Left ventricle myocardium inferior (tissue), 1 donor: Measurements from ENCODE around the gene CHCHD6. TPM values are rescaled to one million over a fixed set of nuclear protein-coding genes. Genes with fewer than 3 reads are reported as not detected.

Experiments
- DNase-seq: peaks from one replicate; pipeline ENCODE4 v3.0.0-alpha.2; 2020
- H3K27ac ChIP-seq: fragments of 200-600 bp; replicated peaks from 2 replicates; pipeline ENCODE4 v1.8.0; 2021
- H3K27me3 ChIP-seq: fragments of 200-600 bp; 2 replicates; pipeline ENCODE4 v1.8.0; 2021; ENCODE audit warnings: low read depth
- H3K36me3 ChIP-seq: fragments of 200-600 bp; 2 replicates; pipeline ENCODE4 v1.8.0; 2021
- H3K4me1 ChIP-seq: fragments of 200-600 bp; 2 replicates; pipeline ENCODE4 v1.8.0; 2021
- H3K4me3 ChIP-seq: fragments of 200-600 bp; 2 replicates; pipeline ENCODE4 v1.8.0; 2021; ENCODE audit warnings: mild to moderate bottlenecking, moderate library complexity
- H3K9me3 ChIP-seq: fragments of 200-600 bp; replicated peaks from 2 replicates; pipeline ENCODE4 v1.8.0; 2021
- intact Hi-C: fragments of 100-400 bp; cut with micrococcal nuclease; formaldehyde crosslinking; loops from one replicate; pipeline ENCODE4 v1.11.0; 2022
- total RNA-seq: library from RNA; stranded (reverse); fragmentation: NEBNext Ultra II Directional; extraction: Animal tissue kit (Norgen Biotek cat#: 25700); gene quantifications from one replicate; pipeline ENCODE4 v1.2.1, GENCODE V29; 2021
- TF ChIP-seq, protein P1 (sequence below): fragments of 200-600 bp; IDR thresholded peaks from 2 replicates; pipeline ENCODE4 v1.8.0; 2021; ENCODE audit warnings: antibody characterized with exemption, mild to moderate bottlenecking, borderline replicate concordance
- donor health status: DM: no; HTN: yes; CAD: no; lungs with severe emphysema.

CHCHD6 gene
- total RNA-seq, 1 donor from 2014 or later = 10.1 TPM

DNA sequence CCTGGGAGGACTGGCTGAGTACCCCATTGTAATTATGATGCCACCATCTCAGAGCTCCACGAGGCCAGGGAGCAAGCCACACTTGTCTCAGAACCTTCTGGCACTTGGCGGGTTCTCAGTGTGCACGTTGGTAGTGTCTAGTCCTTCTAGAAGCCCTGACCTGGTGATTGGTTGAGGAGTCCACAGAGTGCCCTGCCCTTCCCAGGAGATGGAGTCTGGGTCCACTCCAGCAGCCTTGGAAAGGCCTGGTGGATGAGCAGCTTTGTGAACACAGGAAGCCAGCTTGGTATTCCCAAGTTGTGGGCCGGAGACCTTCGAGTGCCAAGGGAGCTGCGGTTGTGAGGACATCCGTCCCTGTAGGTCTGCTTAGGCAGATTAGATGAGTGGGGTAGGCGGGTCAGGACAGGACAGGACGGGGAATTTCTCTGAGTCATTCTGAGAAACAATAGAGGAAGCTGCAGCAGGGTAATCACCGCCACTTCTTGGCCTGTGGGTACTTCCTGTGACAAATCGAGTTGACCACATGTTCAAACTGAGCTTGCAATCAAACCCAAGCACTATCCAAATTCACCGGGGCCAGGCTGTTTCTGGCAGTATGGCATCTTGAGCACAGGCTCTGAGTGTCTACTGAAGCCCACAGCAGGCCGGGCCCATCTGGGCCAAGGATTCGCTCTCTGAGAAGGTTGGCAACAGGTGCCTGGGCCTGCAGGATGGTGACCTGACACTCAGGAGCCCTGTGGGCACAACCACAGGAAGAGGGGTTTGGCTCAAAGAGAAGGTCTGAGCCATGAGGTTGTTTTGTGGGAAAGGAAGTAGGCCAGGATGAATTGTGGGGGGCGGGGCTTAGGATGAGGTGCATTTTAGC is 207.4 kb downstream of the CHCHD6 start:
- TF ChIP-seq, protein P1, sequence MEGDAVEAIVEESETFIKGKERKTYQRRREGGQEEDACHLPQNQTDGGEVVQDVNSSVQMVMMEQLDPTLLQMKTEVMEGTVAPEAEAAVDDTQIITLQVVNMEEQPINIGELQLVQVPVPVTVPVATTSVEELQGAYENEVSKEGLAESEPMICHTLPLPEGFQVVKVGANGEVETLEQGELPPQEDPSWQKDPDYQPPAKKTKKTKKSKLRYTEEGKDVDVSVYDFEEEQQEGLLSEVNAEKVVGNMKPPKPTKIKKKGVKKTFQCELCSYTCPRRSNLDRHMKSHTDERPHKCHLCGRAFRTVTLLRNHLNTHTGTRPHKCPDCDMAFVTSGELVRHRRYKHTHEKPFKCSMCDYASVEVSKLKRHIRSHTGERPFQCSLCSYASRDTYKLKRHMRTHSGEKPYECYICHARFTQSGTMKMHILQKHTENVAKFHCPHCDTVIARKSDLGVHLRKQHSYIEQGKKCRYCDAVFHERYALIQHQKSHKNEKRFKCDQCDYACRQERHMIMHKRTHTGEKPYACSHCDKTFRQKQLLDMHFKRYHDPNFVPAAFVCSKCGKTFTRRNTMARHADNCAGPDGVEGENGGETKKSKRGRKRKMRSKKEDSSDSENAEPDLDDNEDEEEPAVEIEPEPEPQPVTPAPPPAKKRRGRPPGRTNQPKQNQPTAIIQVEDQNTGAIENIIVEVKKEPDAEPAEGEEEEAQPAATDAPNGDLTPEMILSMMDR = no peak

DNA sequence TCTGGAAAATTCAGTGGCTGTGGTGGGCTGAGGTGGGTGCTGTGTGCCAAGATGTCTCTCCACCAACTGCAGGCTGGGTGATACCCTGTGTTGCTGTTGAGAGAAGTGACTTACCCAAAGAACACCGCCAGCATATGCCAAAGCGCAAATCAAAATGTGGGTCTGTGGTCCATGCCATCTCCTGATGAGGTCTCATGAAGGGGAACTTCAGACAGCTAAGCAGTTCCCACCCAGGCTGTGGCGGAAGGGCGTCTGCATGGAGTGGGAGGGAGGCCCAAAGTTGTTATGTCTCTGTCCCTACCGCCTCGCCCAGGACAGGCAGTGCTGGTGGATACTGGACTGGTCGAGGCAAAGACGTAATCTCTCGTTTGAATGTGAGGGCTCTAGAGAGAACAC is 208.0 kb downstream of the CHCHD6 start:
- peaks cover 7% of the 10 kb centered on the region for H3K27me3 ChIP-seq
- no peak for DNase-seq
- H3K27ac ChIP-seq = no peak overlapping the region
- intact Hi-C loops = no loop called here
- no peak overlapping the region for H3K4me3 ChIP-seq
- TF ChIP-seq, protein P1 = no peak
- H3K4me1 ChIP-seq = peaks cover 17% of the 10 kb centered on the region
- H3K36me3 ChIP-seq = peaks cover 7% of the 10 kb centered on the region
- H3K9me3 ChIP-seq = no peaks in the 10 kb centered on the region

More for the DNA sequence above, 207.4 kb downstream of the CHCHD6 start:
- Histone ChIP-seq H3K4me1 (peaks cover 17% of the 10 kb centered on the region), H3K9me3 (no peaks in the 10 kb centered on the region), H3K36me3 (peaks cover 7% of the 10 kb centered on the region), H3K27ac (no peak overlapping the region), H3K27me3 (peaks cover 14% of the 10 kb centered on the region), H3K4me3 (no peak overlapping the region)
- intact Hi-C loops = no loop called here
- peak; percentile 29 for DNase-seq

DNA sequence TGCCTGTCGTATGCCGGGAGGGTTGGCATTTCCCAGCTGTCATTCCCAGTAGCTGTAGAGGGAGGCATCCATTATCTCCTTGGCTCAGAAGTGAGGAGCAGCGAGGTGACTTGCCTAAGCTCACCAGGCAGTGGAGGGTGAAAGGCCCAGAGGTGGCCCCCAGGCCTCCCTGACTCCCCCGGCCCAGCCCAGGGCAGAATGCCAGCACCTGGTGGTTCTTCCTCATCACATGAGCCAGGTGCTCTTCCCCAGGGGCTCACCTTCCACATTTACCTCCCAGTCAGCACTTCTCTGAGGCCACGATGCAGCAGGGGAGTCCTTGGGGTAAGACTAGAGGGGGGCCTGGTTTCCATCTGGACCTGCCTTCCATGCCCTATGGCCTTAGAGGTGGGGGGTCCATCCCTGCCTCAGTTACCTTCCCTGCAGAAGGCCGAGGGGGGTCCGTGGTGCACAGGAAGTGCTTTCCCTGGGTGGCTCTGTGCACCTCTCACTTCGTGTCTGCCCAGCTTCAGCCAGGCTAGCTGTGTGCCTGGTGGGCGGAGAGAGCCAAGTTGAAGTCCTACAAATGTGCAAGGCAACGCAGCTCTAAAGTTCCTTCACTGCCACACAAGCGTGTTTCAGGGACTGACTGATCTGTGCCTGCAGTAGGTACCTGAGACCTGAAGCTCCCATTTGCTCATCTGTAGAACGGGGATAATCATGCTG is 208.6 kb downstream of the CHCHD6 start:
- no peak overlapping the region for H3K27ac ChIP-seq
- TF ChIP-seq, protein P1 = no peak
- H3K9me3 ChIP-seq = no peaks in the 10 kb centered on the region
- DNase-seq = no peak
- H3K27me3 ChIP-seq = peaks cover 2% of the 10 kb centered on the region
- H3K36me3 ChIP-seq = peaks cover 7% of the 10 kb centered on the region
- no peak overlapping the region for H3K4me3 ChIP-seq
- intact Hi-C loops = no loop called here
- peaks cover 17% of the 10 kb centered on the region for H3K4me1 ChIP-seq

DNA sequence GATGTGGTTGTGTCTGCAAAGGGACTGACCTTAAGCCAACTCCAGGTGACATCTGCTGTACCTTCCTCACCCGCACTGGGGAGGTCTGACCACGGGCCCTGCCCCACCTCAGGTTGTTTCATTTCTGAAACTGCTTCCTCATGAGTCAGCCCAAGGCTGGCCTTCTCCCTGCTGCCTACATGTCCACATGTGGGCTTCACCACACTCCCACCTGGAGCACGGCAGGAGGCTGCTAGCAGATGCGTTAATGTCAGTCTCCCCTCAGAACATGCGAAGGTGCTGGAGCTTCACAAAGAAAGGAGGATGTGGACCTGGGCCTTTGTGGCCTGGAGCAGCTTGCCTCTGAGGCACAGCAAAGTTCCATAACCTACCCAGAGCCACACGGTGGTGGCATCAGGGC is 209.5 kb downstream of the CHCHD6 start:
- TF ChIP-seq, protein P1 = no peak
- peaks cover 3% of the 10 kb centered on the region for H3K27me3 ChIP-seq
- no peak for DNase-seq
- no peaks in the 10 kb centered on the region for H3K9me3 ChIP-seq
- H3K4me1 ChIP-seq = peaks cover 13% of the 10 kb centered on the region
- intact Hi-C loops = no loop called here
- H3K36me3 ChIP-seq = peaks cover 7% of the 10 kb centered on the region
- no peak overlapping the region for H3K4me3 ChIP-seq
- no peak overlapping the region for H3K27ac ChIP-seq

DNA sequence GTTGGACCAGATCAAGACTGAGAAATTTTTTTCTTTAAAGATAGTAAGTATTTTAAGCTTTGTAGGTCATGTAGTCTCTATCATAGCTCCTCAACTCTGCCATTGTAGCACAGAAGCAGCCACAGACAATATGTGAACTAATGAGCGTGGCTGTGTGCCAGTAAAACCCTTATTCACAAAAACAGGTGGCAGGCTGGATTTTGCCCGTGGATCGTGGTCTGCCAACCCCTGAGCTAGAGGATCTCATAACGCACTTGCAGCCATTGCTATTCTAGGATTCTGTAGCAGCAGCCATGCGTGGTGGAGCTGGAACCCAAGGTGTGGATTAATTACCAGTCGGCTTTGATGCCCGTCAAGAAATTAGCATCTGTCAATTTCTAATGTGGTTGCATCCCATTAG is 210.2 kb downstream of the CHCHD6 start:
- Histone ChIP-seq H3K27me3 (peaks cover 4% of the 10 kb centered on the region), H3K36me3 (peaks cover 7% of the 10 kb centered on the region), H3K27ac (no peak overlapping the region), H3K4me1 (peaks cover 13% of the 10 kb centered on the region), H3K4me3 (no peak overlapping the region), H3K9me3 (no peaks in the 10 kb centered on the region)
- intact Hi-C loops = no loop called here
- DNase-seq = no peak
- TF ChIP-seq, protein P1 = no peak
